GM11168 (cell line): ENCODE measurements around the gene SPACA6.
"Not testable (repeated sequence)": the region's sequence is repeated elsewhere in the genome, so short reads cannot be mapped to it uniquely, and the experiment has no call there.

Experiments
- in situ Hi-C: fragments of 300-500 bp; cut with MboI; formaldehyde crosslinking; loops from one replicate; pipeline ENCODE4 v1.12.0; 2022; ENCODE audit warnings: low sequenced_read_pairs; ENCODE audit not compliant: unreplicated experiment

Gene SPACA6

GRCh38 chr19:51693260-51693659, at the start of gene SPACA6:
SPACA6 (plus strand) TSS chr19:51693330; CDS start chr19:51693527, 197 bp downstream.
- in situ Hi-C loops: no loop called here

DNA sequence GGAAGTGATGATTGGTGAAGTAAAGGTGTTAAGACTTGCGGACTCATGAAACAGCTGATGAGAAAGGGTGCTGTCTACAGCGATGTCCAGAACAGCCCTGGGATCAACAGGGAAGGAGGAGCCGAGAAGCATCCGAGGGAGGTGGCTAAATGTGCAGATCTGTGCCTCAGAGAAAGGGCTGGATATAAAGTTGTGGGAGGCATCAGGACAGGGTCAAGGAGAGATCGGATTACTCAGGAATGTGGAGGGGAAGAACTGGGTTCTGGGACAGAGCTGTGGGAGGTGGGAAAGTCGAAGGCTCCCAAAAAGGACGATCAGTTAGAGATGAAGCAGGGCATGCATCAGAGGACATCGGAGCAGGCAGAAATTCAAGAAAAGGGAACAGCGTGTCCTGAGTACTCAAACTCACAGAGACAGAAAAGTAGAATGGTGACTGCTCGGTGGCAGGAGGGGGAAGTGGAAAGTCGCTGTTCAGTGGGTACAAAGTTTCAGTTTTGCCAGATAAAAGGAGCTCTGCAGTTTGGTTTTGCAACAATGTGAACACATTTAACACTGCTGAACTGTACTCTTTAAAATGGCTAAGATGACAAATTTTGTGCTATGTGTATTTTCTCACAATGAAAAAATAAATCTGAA, 48.4 kb upstream of the SPACA6 start:
- in situ Hi-C loops: no loop called here

DNA sequence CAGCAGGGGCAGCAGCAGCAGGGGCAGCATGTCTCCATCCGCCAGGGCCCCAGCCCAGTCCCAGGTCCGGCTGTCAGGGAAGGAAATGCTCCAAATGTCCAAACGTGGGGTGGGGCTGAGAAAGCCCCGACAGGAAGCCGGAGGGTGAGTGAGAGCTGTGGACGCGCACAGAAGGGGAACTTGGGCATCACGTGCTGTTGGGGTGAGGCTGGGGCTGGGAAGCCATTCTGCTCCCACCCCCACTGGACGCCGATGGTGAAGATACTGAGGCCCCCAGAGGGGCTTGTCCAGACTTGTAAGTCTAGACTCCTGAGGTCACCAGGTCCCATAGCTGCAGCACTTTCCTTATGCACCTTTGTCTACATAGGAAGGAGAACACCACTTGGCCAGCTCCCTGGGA, 46.4 kb upstream of the SPACA6 start, which contains the start of gene SIGLEC14:
Gene SIGLEC14 (minus strand): TSS at position 96 of the 400 bp plus-strand sequence. CDS start 66 bp downstream, at position 30.
- in situ Hi-C loops: not testable (repeated sequence)

DNA sequence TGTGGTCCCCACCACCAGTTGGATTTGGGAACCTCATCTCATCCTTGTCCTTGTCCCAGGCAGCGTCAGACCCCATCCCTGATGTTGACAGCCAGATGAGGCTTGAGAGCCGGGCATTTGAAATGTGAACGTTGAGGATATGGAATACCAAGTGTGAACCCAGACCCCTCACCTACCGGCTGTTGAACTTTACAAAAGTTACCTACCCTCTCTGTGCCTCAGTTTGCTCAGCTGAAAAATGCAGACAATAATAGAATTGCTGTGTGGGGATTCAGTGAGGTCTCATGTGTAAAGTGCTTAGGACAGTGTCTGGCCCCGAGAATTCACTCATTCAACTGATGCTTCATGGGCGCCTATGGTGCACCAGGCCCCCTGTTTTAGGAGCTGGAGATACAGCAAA, 45.8 kb upstream of the SPACA6 start:
- in situ Hi-C loops: no loop called here

GRCh38 chr19:51651216-51651846, 41.8 kb upstream of the SPACA6 start:
- in situ Hi-C loops: loop anchor here (5.0 kb wide), 1 partner anchor 179 kb away; no protein-coding TSS in a partner anchor

- in situ Hi-C loops: loop anchor here (5.0 kb wide), 1 partner anchor 180 kb away; no protein-coding TSS in a partner anchor
Measured at GRCh38 chr19:51652266-51652665, 40.9 kb upstream of the SPACA6 start.

- in situ Hi-C loops: loop anchor here (5.0 kb wide), 1 partner anchor 181 kb away; no protein-coding TSS in a partner anchor
Measured at GRCh38 chr19:51653162-51653561, 40.0 kb upstream of the SPACA6 start.

DNA sequence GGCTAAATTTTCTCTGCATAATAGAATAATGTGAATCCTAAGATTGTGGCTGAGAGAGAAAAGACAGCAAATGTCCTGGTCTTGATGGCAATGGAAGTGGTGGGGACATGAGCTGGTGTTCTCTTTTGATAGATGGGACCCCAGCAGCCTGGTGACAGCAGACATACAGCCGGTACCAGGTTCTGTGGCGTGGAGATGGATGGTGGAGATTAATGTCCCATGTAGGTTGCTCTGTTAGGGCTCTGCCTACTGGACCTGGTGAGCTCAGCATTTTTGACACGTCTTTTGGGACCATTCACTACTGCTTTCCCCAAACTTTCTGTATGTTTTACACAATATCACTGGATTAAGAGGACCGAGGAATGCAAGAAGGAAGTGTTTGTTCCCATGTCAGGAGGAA, 38.3 kb upstream of the SPACA6 start:
- in situ Hi-C loops: loop anchor here (5.0 kb wide), 1 partner anchor 182 kb away; no protein-coding TSS in a partner anchor

DNA sequence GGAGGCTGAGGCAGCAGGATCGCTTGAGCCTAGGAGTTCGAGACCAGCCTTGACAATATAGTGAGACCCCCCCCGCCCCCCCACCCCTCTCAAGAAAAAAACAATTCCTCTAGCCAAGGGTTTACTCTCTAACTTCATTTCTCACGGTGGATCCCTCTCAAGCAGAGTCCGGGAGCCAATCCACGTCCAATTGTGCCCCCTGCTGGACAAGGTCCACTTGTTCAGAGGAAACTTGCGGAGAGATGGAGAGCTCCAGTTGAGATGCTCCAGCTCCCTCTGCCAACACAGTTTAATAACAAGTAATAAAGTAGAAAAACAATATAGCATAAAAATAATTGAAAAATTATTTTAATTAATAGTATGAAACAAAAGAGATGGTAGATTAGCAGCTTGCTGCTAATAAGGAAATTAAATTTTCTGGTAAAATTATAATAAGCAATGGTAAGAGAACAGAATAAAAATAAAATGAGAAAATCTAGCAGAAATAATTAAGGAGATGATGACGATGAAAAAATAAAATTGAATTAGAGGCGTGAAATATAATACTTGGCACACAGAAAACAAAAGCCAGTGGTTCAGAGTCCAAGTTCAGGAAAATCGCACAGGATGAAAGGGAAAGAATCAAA, 32.0 kb upstream of the SPACA6 start:
- in situ Hi-C loops: loop anchor here (10.0 kb wide), 1 partner anchor 326 kb away; no protein-coding TSS in a partner anchor

- in situ Hi-C loops: loop anchor here (10.0 kb wide), 1 partner anchor 329 kb away; no protein-coding TSS in a partner anchor
Measured at GRCh38 chr19:51663650-51664049, 29.5 kb upstream of the SPACA6 start.

DNA sequence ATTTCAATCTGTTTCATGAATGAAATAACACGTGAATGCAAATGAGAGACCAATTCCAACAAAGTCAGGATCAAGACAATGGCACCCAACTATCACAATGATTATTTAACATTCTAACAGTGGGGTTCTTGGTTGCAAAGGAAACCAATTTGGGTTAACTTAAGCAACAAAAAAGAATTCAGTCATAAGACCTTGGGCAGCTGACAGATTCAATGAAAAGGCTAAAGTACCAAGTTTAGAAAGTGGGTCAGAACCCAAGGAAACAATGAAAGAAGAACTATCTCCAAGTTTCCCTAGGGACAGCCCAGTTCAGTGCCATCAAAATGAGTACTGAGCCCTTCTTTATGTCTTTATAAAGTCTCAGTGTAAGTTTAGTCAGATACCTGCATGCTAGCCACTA, 29.0 kb upstream of the SPACA6 start:
- in situ Hi-C loops: loop anchor here (10.0 kb wide), 1 partner anchor 329 kb away; no protein-coding TSS in a partner anchor

DNA sequence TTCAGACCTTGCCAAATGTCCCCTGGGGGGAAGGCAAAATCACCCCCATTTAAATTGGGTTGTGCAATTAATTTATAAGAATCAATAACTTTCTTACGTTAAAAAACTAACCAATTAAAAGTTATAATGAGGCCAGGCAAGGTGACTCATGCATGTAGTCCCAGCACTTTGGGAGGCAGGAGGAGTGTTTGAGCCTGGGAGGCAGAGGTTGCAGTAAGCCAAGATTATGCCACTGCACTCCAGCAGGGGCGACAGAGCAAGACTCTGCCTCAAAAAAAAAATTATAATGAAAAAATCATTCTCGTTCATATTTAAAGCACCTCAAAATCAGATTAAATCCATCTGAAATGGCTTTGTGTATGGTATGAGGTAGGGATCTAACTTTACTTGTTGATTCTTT, 28.1 kb upstream of the SPACA6 start:
- in situ Hi-C loops: loop anchor here (10.0 kb wide), 1 partner anchor 330 kb away; no protein-coding TSS in a partner anchor

DNA sequence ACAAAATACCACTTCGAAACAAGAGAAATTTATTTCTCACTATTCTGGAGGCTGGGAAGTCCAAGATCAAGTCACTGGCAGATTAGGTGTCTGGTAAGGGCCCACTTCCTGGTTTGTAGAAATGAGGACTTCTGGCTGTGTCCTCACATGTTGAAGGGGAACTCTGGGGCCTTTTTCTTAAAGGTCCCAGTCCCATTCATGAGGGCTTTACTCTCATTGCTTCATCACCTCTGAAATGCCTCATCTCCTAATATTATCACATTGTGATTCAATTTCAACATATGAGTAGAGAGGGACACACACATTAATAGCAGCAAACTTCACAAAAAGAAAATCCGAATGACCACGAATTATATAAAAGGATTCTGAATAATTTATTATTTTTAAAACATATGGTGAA, 24.9 kb upstream of the SPACA6 start:
- in situ Hi-C loops: loop anchor here (10.0 kb wide), 1 partner anchor 333 kb away; no protein-coding TSS in a partner anchor

DNA sequence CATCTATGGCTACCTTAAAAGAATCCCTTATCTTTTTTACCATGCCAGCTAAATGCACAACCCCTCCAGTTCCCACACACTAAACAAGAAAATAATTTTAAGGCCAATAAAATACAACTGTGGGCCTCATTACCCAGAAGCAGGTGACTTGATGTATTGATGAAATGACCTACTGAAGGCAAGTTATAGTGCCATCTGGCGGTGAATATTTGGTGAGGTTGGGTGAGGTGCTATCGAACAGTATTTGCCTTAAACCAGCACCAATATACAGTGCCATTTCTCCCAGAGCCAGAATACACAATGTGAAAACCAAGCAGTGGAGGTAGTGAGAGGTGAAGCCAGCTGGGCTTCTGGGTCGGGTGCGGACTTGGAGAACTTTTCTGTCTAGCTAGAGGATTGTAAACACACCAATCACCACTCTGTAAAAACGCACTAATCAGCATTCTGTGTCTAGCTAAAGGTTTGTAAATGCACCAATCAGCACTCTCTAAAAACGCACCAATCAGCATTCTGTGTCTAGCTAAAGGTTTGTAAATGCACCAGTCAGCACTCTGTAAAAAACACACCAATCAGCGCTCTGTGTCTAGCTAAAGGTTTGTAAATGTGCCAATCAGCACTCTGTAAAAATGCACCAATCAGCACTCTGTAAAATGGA, 17.1 kb upstream of the SPACA6 start:
- in situ Hi-C loops: not testable (repeated sequence)

DNA sequence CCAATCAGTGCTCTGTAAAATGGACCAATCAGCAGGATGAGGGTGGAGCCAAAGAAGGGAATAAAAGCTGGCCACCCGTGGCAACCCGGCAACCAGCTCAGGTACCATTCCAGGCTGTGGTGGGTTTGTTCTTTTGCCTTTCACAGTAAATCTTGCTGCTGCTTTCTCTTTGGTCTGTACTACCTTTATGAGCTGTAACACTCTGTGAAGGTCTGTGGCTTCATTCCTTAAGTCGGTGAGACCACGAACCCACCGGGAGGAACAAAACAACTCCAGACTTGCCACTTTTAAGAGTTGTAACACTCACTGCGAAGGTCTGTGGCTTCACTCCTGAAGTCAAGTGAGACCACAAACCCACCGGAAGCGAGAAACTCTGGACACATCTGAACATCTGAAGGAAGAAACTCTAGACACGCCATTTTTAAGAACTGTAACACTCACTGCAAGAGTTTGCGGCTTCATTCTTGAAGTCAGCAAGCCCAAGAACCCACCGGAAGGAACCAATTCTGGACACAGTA, 16.5 kb upstream of the SPACA6 start:
- in situ Hi-C loops: no loop called here

DNA sequence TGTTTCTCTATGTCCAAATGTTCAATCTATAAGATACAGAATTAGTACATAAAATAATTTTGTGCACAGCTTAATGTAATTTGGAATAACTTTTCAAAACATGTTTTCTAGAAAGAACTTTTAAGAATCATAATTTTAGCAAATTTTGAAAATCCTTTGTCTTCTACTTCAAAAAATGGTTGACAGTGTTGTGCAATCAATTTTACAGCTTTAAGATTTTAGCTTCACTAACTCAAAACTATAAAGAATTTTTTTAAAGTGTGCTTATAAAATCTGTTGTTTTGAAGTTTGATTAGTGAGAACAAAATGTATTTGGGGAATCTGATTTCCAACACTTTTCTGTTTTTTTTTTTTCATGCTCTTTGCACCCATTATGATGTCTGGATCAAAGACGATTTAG, 12.7 kb upstream of the SPACA6 start:
- in situ Hi-C loops: no loop called here

GRCh38 chr19:51681286-51681941, 11.7 kb upstream of the SPACA6 start:
- in situ Hi-C loops: no loop called here

DNA sequence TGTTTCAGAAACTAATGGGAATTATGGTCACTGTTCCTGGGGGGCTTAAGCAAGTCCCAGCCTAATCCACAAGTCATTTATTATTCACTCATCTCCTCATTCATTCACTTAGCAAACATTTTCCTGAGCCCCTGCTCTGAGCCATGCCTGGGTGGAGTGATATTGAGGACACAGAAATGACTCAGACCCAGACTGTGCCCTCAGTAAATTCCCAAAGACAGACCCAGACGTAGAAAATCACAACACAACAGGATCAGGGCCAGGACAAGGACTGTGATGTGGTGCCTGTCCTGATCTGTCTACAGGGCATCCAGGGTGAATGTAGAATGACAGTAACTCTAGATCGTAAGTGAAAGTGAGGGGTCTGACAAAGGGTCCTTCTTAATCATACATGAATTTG, 7.0 kb upstream of the SPACA6 start:
- in situ Hi-C loops: no loop called here

GRCh38 chr19:51687791-51688670, 5.1 kb upstream of the SPACA6 start:
- in situ Hi-C loops: no loop called here
